Smooth muscle cell (in vitro differentiated cells): ENCODE results near the gene GPD1L. TPM values are rescaled to one million over a fixed set of nuclear protein-coding genes. Genes with fewer than 3 reads are reported as not detected.

Experiments
- DNase-seq: peaks from one replicate; lab custom pipeline; 2025; ENCODE audit not compliant: unreplicated experiment; lab: John Stamatoyannopoulos, UW
- H2AFZ ChIP-seq: fragments of 200-600 bp; sonication (generic); 2 replicates; pipeline ENCODE4 v1.6.0; 2016; ENCODE audit warnings: antibody characterized with exemption, low read depth, mild to moderate bottlenecking
- H3F3A ChIP-seq: fragments of 200-600 bp; sonication (generic); 2 replicates; pipeline ENCODE4 v1.6.0; 2017; ENCODE audit warnings: antibody characterized with exemption, low read depth
- H3K27ac ChIP-seq: fragments of 200-600 bp; sonication (generic); 2 replicates; pipeline ENCODE4 v1.5.1; 2016; ENCODE audit warnings: low read depth, mild to moderate bottlenecking
- H3K27me3 ChIP-seq: fragments of 200-600 bp; sonication (generic); 2 replicates; pipeline ENCODE4 v1.6.1; 2016; ENCODE audit warnings: low read depth, mild to moderate bottlenecking
- H3K36me3 ChIP-seq: fragments of 200-600 bp; sonication (generic); 2 replicates; pipeline ENCODE4 v1.5.1; 2016; ENCODE audit warnings: low read depth
- H3K4me1 ChIP-seq: fragments of 200-600 bp; sonication (generic); 2 replicates; pipeline ENCODE4 v1.5.1; 2016; ENCODE audit warnings: low read depth
- H3K4me2 ChIP-seq: fragments of 200-600 bp; sonication (generic); 2 replicates; pipeline ENCODE4 v1.6.0; 2016; ENCODE audit warnings: mild to moderate bottlenecking
- H3K4me3 ChIP-seq: fragments of 200-600 bp; sonication (generic); 2 replicates; pipeline ENCODE4 v1.5.1; 2016; ENCODE audit warnings: mild to moderate bottlenecking
- H3K79me2 ChIP-seq: fragments of 200-600 bp; sonication (generic); 2 replicates; pipeline ENCODE4 v1.6.0; 2016; ENCODE audit warnings: low read depth, mild to moderate bottlenecking
- H3K9ac ChIP-seq: fragments of 200-600 bp; sonication (generic); 2 replicates; pipeline ENCODE4 v1.6.0; 2016; ENCODE audit warnings: low read depth
- H3K9me3 ChIP-seq: fragments of 200-600 bp; sonication (generic); replicated peaks from 2 replicates; pipeline ENCODE4 v1.5.1; 2016; ENCODE audit warnings: low read depth
- H4K20me1 ChIP-seq: fragments of 200-600 bp; sonication (generic); 2 replicates; pipeline ENCODE4 v1.6.0; 2016; ENCODE audit warnings: low read depth
- WGBS: methylation state at CpG from one replicate; pipeline ENCODE4 v1.1.7; 2016; ENCODE audit warnings: low lambda C conversion rate; 5-methylcytosine and 5-hydroxymethylcytosine counted together
- polyA plus RNA-seq: library from polyadenylated mRNA; unstranded; fragments of >200 nt; fragmentation: Nextera tagmentation; extraction: Ambion mirVana; gene quantifications from 2 replicates; pipeline ENCODE4 v1.2.1, GENCODE V29; 2016
- total RNA-seq: library from RNA; depleted of rRNA; stranded (reverse); fragments of >200 nt; gene quantifications from 2 replicates; pipeline ENCODE4 v1.2.3, GENCODE V29; 2014
- TF ChIP-seq, protein P1 (sequence below): fragments of 200-600 bp; sonication (generic); IDR thresholded peaks from 2 replicates; pipeline ENCODE4 v1.5.1; 2017; ENCODE audit warnings: borderline replicate concordance, mild to moderate bottlenecking, antibody characterized with exemption; ENCODE audit not compliant: insufficient read depth, poor library complexity, severe bottlenecking

The GPD1L gene
- total and polyA plus RNA-seq, 2 experiments from 2014 or later, result 3.6 to 8.2 TPM

DNA sequence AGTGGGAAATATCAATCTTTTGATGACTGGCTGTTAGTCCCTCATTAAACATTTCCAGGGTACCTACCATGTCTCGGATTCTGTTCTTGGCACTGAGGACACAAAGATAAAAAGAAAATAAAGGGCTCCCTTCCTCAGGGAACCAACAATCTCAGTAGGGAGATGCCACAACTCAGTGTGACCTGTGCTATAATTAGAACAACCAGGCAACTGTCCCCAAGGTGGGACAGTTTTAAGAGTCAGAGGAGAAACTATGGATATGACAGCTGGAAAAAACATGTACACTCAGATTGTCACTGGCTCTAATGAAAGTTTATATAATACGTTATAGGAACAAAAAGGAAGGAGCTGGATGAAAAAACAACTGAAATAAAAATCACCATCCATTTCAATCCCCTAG, 108.8 kb downstream of the GPD1L start:
- TF ChIP-seq, protein P1, sequence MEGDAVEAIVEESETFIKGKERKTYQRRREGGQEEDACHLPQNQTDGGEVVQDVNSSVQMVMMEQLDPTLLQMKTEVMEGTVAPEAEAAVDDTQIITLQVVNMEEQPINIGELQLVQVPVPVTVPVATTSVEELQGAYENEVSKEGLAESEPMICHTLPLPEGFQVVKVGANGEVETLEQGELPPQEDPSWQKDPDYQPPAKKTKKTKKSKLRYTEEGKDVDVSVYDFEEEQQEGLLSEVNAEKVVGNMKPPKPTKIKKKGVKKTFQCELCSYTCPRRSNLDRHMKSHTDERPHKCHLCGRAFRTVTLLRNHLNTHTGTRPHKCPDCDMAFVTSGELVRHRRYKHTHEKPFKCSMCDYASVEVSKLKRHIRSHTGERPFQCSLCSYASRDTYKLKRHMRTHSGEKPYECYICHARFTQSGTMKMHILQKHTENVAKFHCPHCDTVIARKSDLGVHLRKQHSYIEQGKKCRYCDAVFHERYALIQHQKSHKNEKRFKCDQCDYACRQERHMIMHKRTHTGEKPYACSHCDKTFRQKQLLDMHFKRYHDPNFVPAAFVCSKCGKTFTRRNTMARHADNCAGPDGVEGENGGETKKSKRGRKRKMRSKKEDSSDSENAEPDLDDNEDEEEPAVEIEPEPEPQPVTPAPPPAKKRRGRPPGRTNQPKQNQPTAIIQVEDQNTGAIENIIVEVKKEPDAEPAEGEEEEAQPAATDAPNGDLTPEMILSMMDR, result no peak
- H3K36me3 ChIP-seq, result no peaks in the 10 kb centered on the region
- no peaks in the 10 kb centered on the region for H3K27me3 ChIP-seq
- no peaks in the 10 kb centered on the region for H3K79me2 ChIP-seq
- H3K27ac ChIP-seq, result no peak overlapping the region
- DNase-seq, result no peak
- H3F3A ChIP-seq, result no peaks in the 10 kb centered on the region
- H3K4me3 ChIP-seq, result no peak overlapping the region
- 94% methylated on average over 2 of the region's 2 CpGs for WGBS
- no peak overlapping the region for H3K4me2 ChIP-seq
- H3K9me3 ChIP-seq, result no peaks in the 10 kb centered on the region
- no peak overlapping the region for H2AFZ ChIP-seq
- H3K9ac ChIP-seq, result no peak overlapping the region
- H4K20me1 ChIP-seq, result no peaks in the 10 kb centered on the region
- no peaks in the 10 kb centered on the region for H3K4me1 ChIP-seq

GRCh38 chr3:32216172-32216783, 109.9 kb downstream of the GPD1L start:
- no peaks in the 10 kb centered on the region for H3F3A ChIP-seq
- WGBS, result 71% methylated on average over 10 of the region's 10 CpGs
- no peaks in the 10 kb centered on the region for H3K27me3 ChIP-seq
- no peak overlapping the region for H3K4me3 ChIP-seq
- H3K4me2 ChIP-seq, result no peak overlapping the region
- DNase-seq, result no peak
- H3K27ac ChIP-seq, result no peak overlapping the region
- no peaks in the 10 kb centered on the region for H4K20me1 ChIP-seq
- no peaks in the 10 kb centered on the region for H3K79me2 ChIP-seq
- H3K9me3 ChIP-seq, result no peaks in the 10 kb centered on the region
- no peak overlapping the region for H2AFZ ChIP-seq
- no peaks in the 10 kb centered on the region for H3K36me3 ChIP-seq
- H3K4me1 ChIP-seq, result no peaks in the 10 kb centered on the region
- H3K9ac ChIP-seq, result no peak overlapping the region
- TF ChIP-seq, protein P1, result no peak

GRCh38 chr3:32217339-32217738, 110.9 kb downstream of the GPD1L start:
- DNase-seq, result no peak
- H3K27ac ChIP-seq, result no peak overlapping the region

More at GRCh38 chr3:32217339-32217738, 110.9 kb downstream of the GPD1L start:
- Histone ChIP-seq H3K79me2 (no peaks in the 10 kb centered on the region), H3K9me3 (no peaks in the 10 kb centered on the region), H3K27me3 (no peaks in the 10 kb centered on the region), H2AFZ (no peak overlapping the region), H3K4me2 (no peak overlapping the region), H3F3A (no peaks in the 10 kb centered on the region), H4K20me1 (no peaks in the 10 kb centered on the region), H3K4me3 (no peak overlapping the region), H3K4me1 (no peaks in the 10 kb centered on the region), H3K36me3 (no peaks in the 10 kb centered on the region), H3K9ac (no peak overlapping the region)
- TF ChIP-seq, protein P1, result no peak
- WGBS, result 80% methylated on average over 2 of the region's 2 CpGs

Other genes starting within 250 kb of the GPD1L start
- 44.7 and 91.5 TPM in 2 replicates for gene OSBPL10, start 125.4 kb upstream of the GPD1L start, total RNA-seq
- 45.1 and 48.9 TPM in 2 replicates for gene OSBPL10, start 125.4 kb upstream of the GPD1L start, polyA plus RNA-seq
- 0.85 and 1.6 TPM in 2 replicates for gene ZNF860, start 124.9 kb upstream of the GPD1L start, total RNA-seq
- gene ZNF860, start 124.9 kb upstream of the GPD1L start, polyA plus RNA-seq, result 0.91 and 1.2 TPM in 2 replicates
- 0.81 and 1.9 TPM in 2 replicates for gene CMTM8, start 132.1 kb downstream of the GPD1L start, total RNA-seq
- 1.1 and 1.9 TPM in 2 replicates for gene CMTM8, start 132.1 kb downstream of the GPD1L start, polyA plus RNA-seq